Measurements from ENCODE around the gene SLX9.

GRCh38 chr21:44999972-45000636, 60.3 kb downstream of the SLX9 start:
- TF ChIP-seq POLR2A (IDR thresholded peaks at IDR 0.05) (no peak), CTCF (IDR thresholded peaks at IDR 0.05) (no peak)
